CD4-positive, alpha-beta T cell treated with Interleukin-10 for 1 hour (primary cell): ENCODE results near the gene ZBTB11.

Source experiments
- DNase-seq: peaks from one replicate; pipeline ENCODE4 v3.0.0-alpha.2; 2020

Gene ZBTB11

GRCh38 chr3:101603184-101603583, 73.7 kb downstream of the ZBTB11 start:
- no peak for DNase-seq

- DNase-seq = no peak
Measured at GRCh38 chr3:101602731-101603130, 74.2 kb downstream of the ZBTB11 start.
